HepG2 (cell line): ENCODE results near the gene PET100. TPM values are rescaled to one million over a fixed set of nuclear protein-coding genes. Genes with fewer than 3 reads are reported as not detected.

Experiments used
- ATAC-seq: fragments of 200-7000 bp; cut with Tn5 transposase; 3 replicates; pipeline ENCODE4 v1.9.1; 2020; ENCODE audit warnings: mild to moderate bottlenecking, moderate library complexity
- BruUV-seq: library from RNA; stranded (reverse); fragments of 400-500 nt; replicated peaks from 2 replicates; lab custom pipeline; 2021; lab: Mats Ljungman, UMichigan
- CTCF ChIA-PET: fragments of 300-600 bp; formaldehyde crosslinking; extraction: SDS; loops from one replicate; lab custom pipeline; 2021; ENCODE audit warnings: low total read pairs, inconsistent platforms, low intra/inter-chr PET ratio; lab: Yijun Ruan, JAX
- POLR2A ChIA-PET: fragments of 350-600 bp; sonication (Branson Sonifier 250); formaldehyde crosslinking; loops from one replicate; lab custom pipeline; 2020; ENCODE audit warnings: antibody characterized with exemption, inconsistent platforms; lab: Yijun Ruan, JAX
- DNase-seq: peaks from one replicate; pipeline ENCODE4 v3.0.0-alpha.2; 2015; ENCODE audit warnings: low spot score
- FAIRE-seq: peaks from 3 replicates; lab custom pipeline; 2011; peaks lifted over from hg19 to GRCh38; lab: Jason Lieb, UNC
- H2AFZ ChIP-seq: one replicate; pipeline ENCODE4 v1.6.1; 2011; ENCODE audit warnings: low read length, inconsistent platforms
- H3K27ac ChIP-seq: fragments of 300-600 bp; 3 replicates; pipeline ENCODE4 v1.8.0; 2011; ENCODE audit warnings: mixed run types, mild to moderate bottlenecking, mixed read lengths, low read length, inconsistent platforms; ENCODE audit not compliant: insufficient read depth; ENCODE audit errors: extremely low read length
- H3K27me3 ChIP-seq, 2 experiments: fragments of 200-600 bp in 1 of 2; 2 replicates in 1 of 2; 3 replicates in 1 of 2; pipeline versions ENCODE4 v1.6.0 to v1.8.0; 2011; ENCODE audit warnings: low read length in 2 of 2, mild to moderate bottlenecking in 2 of 2, moderate library complexity in 2 of 2, inconsistent platforms in 1 of 2; ENCODE audit not compliant: insufficient read depth in 2 of 2, control insufficient read depth in 1 of 2
- H3K36me3 ChIP-seq, 2 experiments: fragments of 200-600 bp in 1 of 2; replicated peaks in 1 of 2; 2 replicates in 1 of 2; 3 replicates in 1 of 2; pipeline versions ENCODE4 v1.5.1 to v1.8.0; 2011; ENCODE audit warnings: low read length in 2 of 2, inconsistent platforms in 1 of 2; ENCODE audit not compliant: insufficient read depth in 2 of 2, control insufficient read depth in 1 of 2
- H3K4me1 ChIP-seq: 2 replicates; pipeline ENCODE4 v1.5.1; 2012; ENCODE audit warnings: low read length, inconsistent platforms; ENCODE audit not compliant: insufficient read depth
- H3K4me2 ChIP-seq: 2 replicates; pipeline ENCODE4 v1.6.0; 2011; ENCODE audit warnings: low read depth, low read length, inconsistent platforms
- H3K4me3 ChIP-seq, 3 experiments: fragments of 200-600 bp in 1 of 3; sonication (generic), shearing (Covaris generic) in 1 of 3; replicated peaks in 1 of 3; 2 replicates each; pipeline ENCODE4 v1.5.1; 2011 to 2016; ENCODE audit warnings: low read length in 3 of 3, inconsistent platforms in 2 of 3, low read depth in 2 of 3, mild to moderate bottlenecking in 2 of 3, control low read depth in 1 of 3, mixed read lengths in 1 of 3; ENCODE audit not compliant: insufficient read depth in 1 of 3
- H3K79me2 ChIP-seq: one replicate; pipeline ENCODE4 v1.6.1; 2011; ENCODE audit warnings: low read length, inconsistent platforms; ENCODE audit not compliant: insufficient read depth
- H3K9ac ChIP-seq: 2 replicates; pipeline ENCODE4 v1.6.0; 2011; ENCODE audit warnings: mild to moderate bottlenecking, low read depth, low read length, inconsistent platforms; ENCODE audit not compliant: insufficient read depth
- H3K9me3 ChIP-seq: 2 replicates; pipeline ENCODE4 v1.5.1; 2012; ENCODE audit warnings: mild to moderate bottlenecking, low read length
- H4K20me1 ChIP-seq: 2 replicates; pipeline ENCODE4 v1.6.0; 2011; ENCODE audit warnings: inconsistent platforms, mild to moderate bottlenecking, low read length, moderate library complexity; ENCODE audit not compliant: insufficient read depth
- CBFB ChIP-seq: sonication (generic); formaldehyde crosslinking; IDR thresholded peaks from 2 replicates; pipeline ENCODE4 v1.4.0; 2020; ENCODE audit warnings: missing genetic modification reagents
- ESRRA ChIP-seq: sonication (generic); formaldehyde crosslinking; IDR thresholded peaks from 2 replicates; pipeline ENCODE4 v1.5.1; 2020; ENCODE audit warnings: mild to moderate bottlenecking, low read depth, missing genetic modification reagents
- HNRNPLL ChIP-seq: fragments of 200-400 bp; formaldehyde crosslinking; IDR thresholded peaks from 2 replicates; pipeline ENCODE4 v1.6.1; 2017; ENCODE audit warnings: mild to moderate bottlenecking, low read depth, low read length; ENCODE audit not compliant: poor library complexity, severe bottlenecking
- MAX ChIP-seq: IDR thresholded peaks from 2 replicates; pipeline ENCODE4 v1.6.1; 2012; ENCODE audit warnings: inconsistent platforms
- MBNL3 ChIP-seq: fragments of 250-450 bp; sonication (Bioruptor Pico); conservative IDR thresholded peaks from 2 replicates; pipeline ENCODE4 v1.8.0; 2022; ENCODE audit warnings: mild to moderate bottlenecking, inconsistent platforms
- NFYB ChIP-seq: sonication (generic); formaldehyde crosslinking; IDR thresholded peaks from 2 replicates; pipeline ENCODE4 v1.4.0; 2020; ENCODE audit warnings: missing genetic modification reagents
- NR0B2 ChIP-seq: sonication (generic); formaldehyde crosslinking; IDR thresholded peaks from 2 replicates; pipeline ENCODE4 v1.4.0; 2020; ENCODE audit warnings: mild to moderate bottlenecking, missing genetic modification reagents
- STAG1 ChIP-seq: sonication (generic); formaldehyde crosslinking; IDR thresholded peaks from 2 replicates; pipeline ENCODE4 v1.4.0; 2020; ENCODE audit warnings: missing genetic modification reagents
- SUZ12 ChIP-seq: fragments of 150-350 bp; IDR thresholded peaks from 2 replicates; pipeline ENCODE4 v1.6.1; 2014; ENCODE audit warnings: low read depth, low read length
- YEATS2 ChIP-seq: sonication (generic); formaldehyde crosslinking; IDR thresholded peaks from 2 replicates; pipeline ENCODE4 v1.4.0; 2020; ENCODE audit warnings: missing genetic modification reagents, borderline replicate concordance
- ZBTB34 ChIP-seq: sonication (generic); formaldehyde crosslinking; IDR thresholded peaks from 2 replicates; pipeline ENCODE4 v1.8.0; 2022; ENCODE audit warnings: mild to moderate bottlenecking, missing genetic modification reagents
- ZBTB37 ChIP-seq: sonication (generic); formaldehyde crosslinking; IDR thresholded peaks from 2 replicates; pipeline ENCODE4 v1.4.0; 2020; ENCODE audit warnings: mild to moderate bottlenecking, missing genetic modification reagents
- ZNF451 ChIP-seq: sonication (generic); formaldehyde crosslinking; IDR thresholded peaks from 2 replicates; pipeline ENCODE4 v1.5.0; 2020; ENCODE audit warnings: mild to moderate bottlenecking, missing genetic modification reagents
- ZNF460 ChIP-seq: sonication (generic); formaldehyde crosslinking; IDR thresholded peaks from 2 replicates; pipeline ENCODE4 v1.5.1; 2020; ENCODE audit warnings: missing genetic modification reagents, mild to moderate bottlenecking, borderline replicate concordance
- ZNF552 ChIP-seq: sonication (generic); formaldehyde crosslinking; IDR thresholded peaks from 2 replicates; pipeline ENCODE4 v1.9.0; 2022; ENCODE audit warnings: missing genetic modification reagents, mild to moderate bottlenecking, borderline replicate concordance
- ZNF576 ChIP-seq: sonication (generic); formaldehyde crosslinking; IDR thresholded peaks from 2 replicates; pipeline ENCODE4 v1.4.0; 2020; ENCODE audit warnings: mild to moderate bottlenecking, missing genetic modification reagents
- ZNF589 ChIP-seq: sonication (generic); formaldehyde crosslinking; conservative IDR thresholded peaks from 2 replicates; pipeline ENCODE4 v1.8.0; 2022; ENCODE audit warnings: mild to moderate bottlenecking, moderate library complexity, missing genetic modification reagents
- ZNF615 ChIP-seq: sonication (generic); formaldehyde crosslinking; IDR thresholded peaks from 2 replicates; pipeline ENCODE4 v1.5.0; 2020; ENCODE audit warnings: mild to moderate bottlenecking, missing genetic modification reagents, borderline replicate concordance
- ZNF780A ChIP-seq: sonication (generic); formaldehyde crosslinking; IDR thresholded peaks from 2 replicates; pipeline ENCODE4 v1.8.0; 2022; ENCODE audit warnings: mild to moderate bottlenecking, missing genetic modification reagents, moderate library complexity
- ZNF790 ChIP-seq: sonication (generic); formaldehyde crosslinking; IDR thresholded peaks from 2 replicates; pipeline ENCODE4 v1.8.0; 2022; ENCODE audit warnings: missing genetic modification reagents, mild to moderate bottlenecking, borderline replicate concordance
- WGBS: methylation state at CpG from one replicate; pipeline ENCODE4 v1.1.6; 2017; ENCODE audit warnings: low lambda C conversion rate; 5-methylcytosine and 5-hydroxymethylcytosine counted together
- in situ Hi-C: cut with HindIII; loops from 2 replicates; pipeline ENCODE4 v1.10.0; 2017; ENCODE audit warnings: low pct_unique_long_range_greater_than_20kb; ENCODE audit not compliant: extremely low pct_ligation_motif_present
- intact Hi-C: fragments of 100-400 bp; cut with micrococcal nuclease; formaldehyde crosslinking; loops from one replicate; pipeline ENCODE4 v1.10.0; 2022; ENCODE audit not compliant: unreplicated experiment
- polyA plus RNA-seq, 8 experiments: library from polyadenylated mRNA; depleted of rRNA in 3 of 8; stranded (reverse) in 7 of 8; unstranded in 1 of 8; fragments of >200 nt; fragmentation: Illumina TruSeq in 4 of 8; extraction: Trizol in 4 of 8; gene quantifications; 2 replicates each; pipeline versions ENCODE4 v1.2.1 to v1.2.3, GENCODE V29; 2011 to 2016; ENCODE audit warnings: low read depth in 4 of 8, missing spikeins in 1 of 8, mixed read lengths in 1 of 8; ENCODE audit not compliant: insufficient read depth in 1 of 8
- total RNA-seq, 5 experiments: library from RNA; depleted of rRNA; stranded (reverse); fragments of >200 nt; fragmentation: Illumina TruSeq; extraction: Trizol; gene quantifications; 2 replicates each; pipeline ENCODE4 v1.2.3, GENCODE V29; 2016; ENCODE audit warnings: low read depth in 1 of 5

PET100 gene
- total and polyA plus RNA-seq, 2 of the 13 experiments (the other 11 are each of a cell fraction or from before 2014, with no cell fraction given) = 22.3 to 66.5 TPM

GRCh38 chr19:7627166-7627565 is 2.4 kb upstream of the PET100 start (continued):
- TF ChIP-seq NR0B2 (CRISPR knock-in tag) (no peak), YEATS2 (CRISPR knock-in tag) (no peak), MAX (no peak), MBNL3 (CRISPR knock-in tag) (no peak)

- Histone ChIP-seq H3K36me3 (peaks cover 9 to 31% of the 10 kb centered on the region in 2 experiments), H3K27ac (peak overlapping the region; percentile 71), H3K9me3 (no peaks in the 10 kb centered on the region), H4K20me1 (no peaks in the 10 kb centered on the region), H3K4me3 (peak overlapping the region; percentile 94 to 98 (median 94)), H3K4me1 (peaks cover 22% of the 10 kb centered on the region), H3K27me3 (no peaks in the 10 kb centered on the region; a peak in 1 of 5 replicates), H2AFZ (no peak overlapping the region), H3K9ac (peak overlapping the region; percentile 92), H3K79me2 (peaks cover 38% of the 10 kb centered on the region), H3K4me2 (peak overlapping the region; percentile 82)
- peak; percentile 55 for ATAC-seq
- in situ Hi-C loops = no loop called here
- CTCF ChIA-PET = no interaction called here
- WGBS = 3% methylated on average over 14 of the region's 15 CpGs
- FAIRE-seq = no peak
- intact Hi-C loops = no loop called here
- TSS peak; percentile 84 for BruUV-seq
- no peak for DNase-seq
- POLR2A ChIA-PET = interaction anchor here (1.1 to 2.2 kb wide), 4 partner anchors 24 to 559 kb away, joined by 3 to 15 read pairs (median 4); partner anchors contain the start of genes CAMSAP3 and ZNF557
- TF ChIP-seq ZNF790 (no peak), STAG1 (CRISPR knock-in tag) (no peak), NFYB (CRISPR knock-in tag) (no peak), ZBTB37 (CRISPR knock-in tag) (no peak), CBFB (CRISPR knock-in tag) (no peak), ZNF460 (no peak), SUZ12 (no peak), HNRNPLL (no peak), ZNF576 (CRISPR knock-in tag) (no peak), ZNF780A (CRISPR knock-in tag) (no peak), ZNF552 (no peak), ZNF589 (CRISPR knock-in tag) (no peak), ZBTB34 (0 out of 2 replicates have a peak, but pooled peaks have one; percentile 12), ESRRA (CRISPR knock-in tag) (no peak), ZNF615 (CRISPR knock-in tag) (no peak), ZNF451 (CRISPR knock-in tag) (0 out of 2 replicates have a peak, but pooled peaks have one; percentile 10)
These were observed 843 bp upstream of the PET100 start for GRCh38 chr19:7628589-7629311.
